Thyroid gland (tissue), 4 donors: ENCODE measurements around the gene CYBA.

Experiments used
- POLR2A ChIP-seq, 2 donors: fragments of 450-650 bp; IDR thresholded peaks; one replicate each; pipeline ENCODE4 v1.6.1; 2017; ENCODE audit warnings: antibody characterized with exemption in 2 of 2, mild to moderate bottlenecking in 2 of 2, moderate library complexity in 1 of 2
- TF ChIP-seq, protein P1 (sequence below), 6 experiments: fragments of 200-600 bp in 3 of 6; fragments of 450-650 bp in 3 of 6; sonication (generic) in 3 of 6; IDR thresholded peaks; one replicate each; pipeline ENCODE4 v1.5.1; 2016 to 2019; ENCODE audit warnings: antibody characterized with exemption in 6 of 6, mild to moderate bottlenecking in 2 of 6, inconsistent platforms in 1 of 6, moderate library complexity in 1 of 6

DNA sequence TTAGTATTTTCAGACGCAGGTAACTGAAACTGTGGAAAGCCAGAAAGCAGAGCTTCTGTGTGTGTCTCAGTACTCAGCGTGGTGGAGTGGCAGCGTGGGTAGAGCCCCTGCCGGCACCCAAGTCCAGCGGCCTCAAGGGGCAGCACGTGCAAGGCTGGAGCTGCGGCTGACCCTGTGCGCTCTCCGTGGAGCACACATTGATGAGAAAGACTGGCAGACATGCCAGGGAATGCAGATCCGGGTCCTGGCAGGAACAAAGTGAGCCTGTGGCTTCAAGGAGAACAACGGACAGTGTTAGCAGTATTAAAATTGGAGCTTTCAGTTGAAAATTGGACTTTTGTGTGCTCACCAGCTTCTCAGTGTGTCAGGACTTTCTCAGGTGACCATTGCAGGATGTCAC lies 57.4 kb downstream of the CYBA start:
- TF ChIP-seq, protein P1, sequence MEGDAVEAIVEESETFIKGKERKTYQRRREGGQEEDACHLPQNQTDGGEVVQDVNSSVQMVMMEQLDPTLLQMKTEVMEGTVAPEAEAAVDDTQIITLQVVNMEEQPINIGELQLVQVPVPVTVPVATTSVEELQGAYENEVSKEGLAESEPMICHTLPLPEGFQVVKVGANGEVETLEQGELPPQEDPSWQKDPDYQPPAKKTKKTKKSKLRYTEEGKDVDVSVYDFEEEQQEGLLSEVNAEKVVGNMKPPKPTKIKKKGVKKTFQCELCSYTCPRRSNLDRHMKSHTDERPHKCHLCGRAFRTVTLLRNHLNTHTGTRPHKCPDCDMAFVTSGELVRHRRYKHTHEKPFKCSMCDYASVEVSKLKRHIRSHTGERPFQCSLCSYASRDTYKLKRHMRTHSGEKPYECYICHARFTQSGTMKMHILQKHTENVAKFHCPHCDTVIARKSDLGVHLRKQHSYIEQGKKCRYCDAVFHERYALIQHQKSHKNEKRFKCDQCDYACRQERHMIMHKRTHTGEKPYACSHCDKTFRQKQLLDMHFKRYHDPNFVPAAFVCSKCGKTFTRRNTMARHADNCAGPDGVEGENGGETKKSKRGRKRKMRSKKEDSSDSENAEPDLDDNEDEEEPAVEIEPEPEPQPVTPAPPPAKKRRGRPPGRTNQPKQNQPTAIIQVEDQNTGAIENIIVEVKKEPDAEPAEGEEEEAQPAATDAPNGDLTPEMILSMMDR (IDR thresholded peaks at IDR 0.05) = no peak
- TF ChIP-seq POLR2A (IDR thresholded peaks at IDR 0.05) = no peak
